ENCODE measurements around the gene CCT8L2.
"Not testable (repeated sequence)": the region's sequence is repeated elsewhere in the genome, so short reads cannot be mapped to it uniquely, and the experiment has no call there.

DNA sequence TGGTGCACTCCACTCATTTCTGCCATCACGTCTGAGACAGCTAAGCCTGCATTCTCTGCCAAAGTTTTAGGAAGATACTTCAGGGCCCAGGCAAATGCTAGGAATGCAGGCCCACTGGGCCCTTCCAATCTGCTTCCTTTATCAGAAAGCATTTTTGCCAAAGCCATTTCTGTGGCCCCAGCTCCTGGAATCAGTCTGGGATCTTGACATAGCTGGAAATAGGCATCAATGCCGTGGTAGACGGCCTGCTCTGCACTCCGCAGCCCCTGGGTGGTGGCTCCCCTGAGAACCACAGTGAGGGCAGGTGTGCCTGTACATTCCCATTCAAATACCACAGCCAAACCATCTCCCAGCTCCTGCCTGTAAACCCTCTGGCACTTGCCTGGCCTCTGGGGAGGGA lies 1.5 kb downstream of the CCT8L2 start:
- TF ChIP-seq, protein P1, sequence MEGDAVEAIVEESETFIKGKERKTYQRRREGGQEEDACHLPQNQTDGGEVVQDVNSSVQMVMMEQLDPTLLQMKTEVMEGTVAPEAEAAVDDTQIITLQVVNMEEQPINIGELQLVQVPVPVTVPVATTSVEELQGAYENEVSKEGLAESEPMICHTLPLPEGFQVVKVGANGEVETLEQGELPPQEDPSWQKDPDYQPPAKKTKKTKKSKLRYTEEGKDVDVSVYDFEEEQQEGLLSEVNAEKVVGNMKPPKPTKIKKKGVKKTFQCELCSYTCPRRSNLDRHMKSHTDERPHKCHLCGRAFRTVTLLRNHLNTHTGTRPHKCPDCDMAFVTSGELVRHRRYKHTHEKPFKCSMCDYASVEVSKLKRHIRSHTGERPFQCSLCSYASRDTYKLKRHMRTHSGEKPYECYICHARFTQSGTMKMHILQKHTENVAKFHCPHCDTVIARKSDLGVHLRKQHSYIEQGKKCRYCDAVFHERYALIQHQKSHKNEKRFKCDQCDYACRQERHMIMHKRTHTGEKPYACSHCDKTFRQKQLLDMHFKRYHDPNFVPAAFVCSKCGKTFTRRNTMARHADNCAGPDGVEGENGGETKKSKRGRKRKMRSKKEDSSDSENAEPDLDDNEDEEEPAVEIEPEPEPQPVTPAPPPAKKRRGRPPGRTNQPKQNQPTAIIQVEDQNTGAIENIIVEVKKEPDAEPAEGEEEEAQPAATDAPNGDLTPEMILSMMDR (IDR thresholded peaks at IDR 0.05) = not testable (repeated sequence)
- TF ChIP-seq POLR2AphosphoS5 (IDR thresholded peaks at IDR 0.05; ENCODE audit: low read depth, low read length); SIN3A (IDR thresholded peaks at IDR 0.05; ENCODE audit: borderline replicate concordance, insufficient read depth, low read depth, low read length): not testable (repeated sequence)
- TF ChIP-seq, protein P2, sequence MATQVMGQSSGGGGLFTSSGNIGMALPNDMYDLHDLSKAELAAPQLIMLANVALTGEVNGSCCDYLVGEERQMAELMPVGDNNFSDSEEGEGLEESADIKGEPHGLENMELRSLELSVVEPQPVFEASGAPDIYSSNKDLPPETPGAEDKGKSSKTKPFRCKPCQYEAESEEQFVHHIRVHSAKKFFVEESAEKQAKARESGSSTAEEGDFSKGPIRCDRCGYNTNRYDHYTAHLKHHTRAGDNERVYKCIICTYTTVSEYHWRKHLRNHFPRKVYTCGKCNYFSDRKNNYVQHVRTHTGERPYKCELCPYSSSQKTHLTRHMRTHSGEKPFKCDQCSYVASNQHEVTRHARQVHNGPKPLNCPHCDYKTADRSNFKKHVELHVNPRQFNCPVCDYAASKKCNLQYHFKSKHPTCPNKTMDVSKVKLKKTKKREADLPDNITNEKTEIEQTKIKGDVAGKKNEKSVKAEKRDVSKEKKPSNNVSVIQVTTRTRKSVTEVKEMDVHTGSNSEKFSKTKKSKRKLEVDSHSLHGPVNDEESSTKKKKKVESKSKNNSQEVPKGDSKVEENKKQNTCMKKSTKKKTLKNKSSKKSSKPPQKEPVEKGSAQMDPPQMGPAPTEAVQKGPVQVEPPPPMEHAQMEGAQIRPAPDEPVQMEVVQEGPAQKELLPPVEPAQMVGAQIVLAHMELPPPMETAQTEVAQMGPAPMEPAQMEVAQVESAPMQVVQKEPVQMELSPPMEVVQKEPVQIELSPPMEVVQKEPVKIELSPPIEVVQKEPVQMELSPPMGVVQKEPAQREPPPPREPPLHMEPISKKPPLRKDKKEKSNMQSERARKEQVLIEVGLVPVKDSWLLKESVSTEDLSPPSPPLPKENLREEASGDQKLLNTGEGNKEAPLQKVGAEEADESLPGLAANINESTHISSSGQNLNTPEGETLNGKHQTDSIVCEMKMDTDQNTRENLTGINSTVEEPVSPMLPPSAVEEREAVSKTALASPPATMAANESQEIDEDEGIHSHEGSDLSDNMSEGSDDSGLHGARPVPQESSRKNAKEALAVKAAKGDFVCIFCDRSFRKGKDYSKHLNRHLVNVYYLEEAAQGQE (IDR thresholded peaks at IDR 0.05; ENCODE audit: insufficient read depth in 1 of 2, low read depth in 2 of 2, low read length in 1 of 2) = not testable (repeated sequence)

Measured in Panc1 (cell line).